ENCODE measurements around the gene OGN.

OGN gene

GRCh38 chr9:92373167-92373566 is 31.2 kb downstream of the OGN start:
- TF ChIP-seq ZFX (IDR thresholded peaks at IDR 0.05) = no peak
- TF ChIP-seq CTCF (conservative IDR thresholded peaks at IDR 0.05) = no peak
- H3K27ac ChIP-seq = no peak overlapping the region

DNA sequence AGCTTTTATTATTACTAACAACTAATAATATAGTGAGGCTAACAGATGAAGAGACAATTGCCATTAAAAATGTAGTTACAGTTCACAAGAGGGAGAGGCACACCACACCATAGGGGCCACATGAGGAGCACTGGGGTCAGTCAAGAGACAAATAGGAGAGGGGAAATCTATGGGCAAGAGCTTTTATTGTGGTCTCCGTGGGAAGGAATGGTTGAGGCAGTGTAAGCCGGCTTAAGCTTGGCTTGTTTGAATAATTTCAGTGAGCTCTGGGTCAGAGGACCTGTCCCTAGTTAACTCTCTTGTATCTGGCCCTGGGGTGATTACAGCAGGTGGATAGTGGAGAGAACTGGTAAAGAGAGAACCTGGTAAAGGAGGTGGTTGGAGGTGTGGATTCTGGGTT is 35.3 kb downstream of the OGN start:
- no peak overlapping the region for H3K27ac ChIP-seq
- TF ChIP-seq CTCF (conservative IDR thresholded peaks at IDR 0.05) (no peak), ZFX (IDR thresholded peaks at IDR 0.05) (no peak)

- H3K27ac ChIP-seq = no peak overlapping the region
- TF ChIP-seq CTCF (conservative IDR thresholded peaks at IDR 0.05) = no peak
- TF ChIP-seq ZFX (IDR thresholded peaks at IDR 0.05) = no peak
These were observed 44.3 kb downstream of the OGN start for GRCh38 chr9:92360083-92360482.

- no peak for TF ChIP-seq CTCF (conservative IDR thresholded peaks at IDR 0.05)
- TF ChIP-seq ZFX (IDR thresholded peaks at IDR 0.05) = no peak
- H3K27ac ChIP-seq = no peak overlapping the region
These were observed 44.9 kb downstream of the OGN start for GRCh38 chr9:92359394-92359995.

GRCh38 chr9:92353051-92353450 is 51.3 kb downstream of the OGN start:
- TF ChIP-seq CTCF (conservative IDR thresholded peaks at IDR 0.05) (no peak), ZFX (IDR thresholded peaks at IDR 0.05) (no peak)
- H3K27ac ChIP-seq = no peak overlapping the region

GRCh38 chr9:92350740-92351133 is 53.6 kb downstream of the OGN start:
- no peak overlapping the region for H3K27ac ChIP-seq
- TF ChIP-seq CTCF (conservative IDR thresholded peaks at IDR 0.05) = no peak
- no peak for TF ChIP-seq ZFX (IDR thresholded peaks at IDR 0.05)

DNA sequence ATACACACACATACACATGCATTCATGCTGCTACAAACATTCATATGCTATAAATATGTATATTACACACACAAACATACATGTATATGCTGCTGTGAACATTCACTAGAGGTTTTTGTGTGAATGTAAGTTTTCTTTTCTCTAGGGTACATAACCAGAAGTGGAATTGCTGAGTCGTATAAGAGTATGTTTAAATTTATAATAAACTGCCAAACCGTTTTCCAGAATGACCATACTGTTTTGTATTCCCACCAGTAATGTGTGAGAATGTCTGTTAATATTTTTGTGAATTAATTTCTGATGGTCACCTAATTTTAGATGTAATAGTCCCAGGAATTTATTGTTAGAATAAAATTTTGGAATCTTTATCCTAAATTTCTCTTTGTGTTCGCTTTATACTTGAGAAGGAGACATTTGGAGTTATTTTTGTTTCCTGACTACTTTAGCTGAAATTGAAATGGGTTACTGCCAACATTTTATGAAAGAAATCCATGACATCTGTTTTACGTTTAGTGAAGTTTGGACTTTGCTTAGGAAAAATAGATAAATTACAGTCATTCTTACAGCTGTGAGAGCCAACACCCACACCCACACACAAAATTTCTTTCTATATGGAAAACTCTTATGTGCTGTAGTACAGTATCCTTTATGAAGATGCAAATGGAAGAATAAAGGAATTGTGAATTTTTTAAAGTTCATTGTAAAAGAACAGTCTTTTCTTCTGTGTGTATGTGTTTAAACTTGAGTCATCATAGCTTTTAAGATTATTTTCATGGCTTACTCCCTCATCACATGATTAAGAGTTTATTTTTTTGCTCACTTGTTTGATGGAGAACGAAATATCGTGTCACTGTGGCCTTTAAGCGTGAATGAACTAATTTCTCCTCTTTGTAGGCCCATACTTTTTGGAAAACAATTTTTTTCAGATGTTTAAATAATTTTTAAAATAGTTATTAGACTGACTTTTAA is 54.3 kb downstream of the OGN start:
- no peak overlapping the region for H3K27ac ChIP-seq
- TF ChIP-seq ZFX (IDR thresholded peaks at IDR 0.05) (no peak), CTCF (conservative IDR thresholded peaks at IDR 0.05) (no peak)

Data from C4-2B (cell line).